Keratinocyte (primary cell): ENCODE data around the gene STIP1. TPM values are rescaled to one million over a fixed set of nuclear protein-coding genes. Genes with fewer than 3 reads are reported as not detected.
"Not testable (repeated sequence)": the region's sequence is repeated elsewhere in the genome, so short reads cannot be mapped to it uniquely, and the experiment has no call there.

Experiments
- DNase-seq: peaks from one replicate; pipeline ENCODE4 v3.0.0-alpha.2; 2011; ENCODE audit warnings: low read depth, missing footprints, low spot score
- FAIRE-seq: peaks from 2 replicates; lab custom pipeline; 2011; peaks lifted over from hg19 to GRCh38; lab: Jason Lieb, UNC
- H2AFZ ChIP-seq: 2 replicates; pipeline ENCODE4 v1.6.0; 2012; ENCODE audit warnings: low read length, control low read depth, inconsistent platforms; ENCODE audit not compliant: control insufficient read depth
- H3K27ac ChIP-seq: 2 replicates; pipeline ENCODE4 v1.5.1; 2011; ENCODE audit warnings: low read length; ENCODE audit not compliant: control insufficient read depth, insufficient read depth
- H3K27me3 ChIP-seq: 3 replicates; pipeline ENCODE4 v1.6.0; 2011; ENCODE audit warnings: low read length; ENCODE audit not compliant: control insufficient read depth, insufficient read depth; ENCODE audit errors: extremely low read depth
- H3K36me3 ChIP-seq, 2 experiments: 2 replicates in 1 of 2; 3 replicates in 1 of 2; pipeline ENCODE4 v1.5.1; 2011; ENCODE audit warnings: low read length in 2 of 2, mild to moderate bottlenecking in 1 of 2; ENCODE audit not compliant: control insufficient read depth in 2 of 2, insufficient read depth in 2 of 2; ENCODE audit errors: extremely low read depth in 1 of 2
- H3K4me1 ChIP-seq: 3 replicates; pipeline ENCODE4 v1.5.1; 2011; ENCODE audit warnings: low read length; ENCODE audit not compliant: control insufficient read depth, insufficient read depth; ENCODE audit errors: extremely low read depth
- H3K4me2 ChIP-seq: 3 replicates; pipeline ENCODE4 v1.6.0; 2011; ENCODE audit warnings: low read depth, low read length; ENCODE audit not compliant: control insufficient read depth, insufficient read depth; ENCODE audit errors: extremely low read depth
- H3K4me3 ChIP-seq, 3 experiments: fragments of 200-600 bp in 1 of 3; sonication (generic) in 1 of 3; 2 replicates in 2 of 3; 3 replicates in 1 of 3; pipeline ENCODE4 v1.5.1; 2011 to 2016; ENCODE audit warnings: low read length in 3 of 3, mild to moderate bottlenecking in 3 of 3, control low read depth in 2 of 3, inconsistent platforms in 1 of 3, low read depth in 1 of 3, mixed read lengths in 1 of 3, mixed run types in 1 of 3, moderate library complexity in 1 of 3; ENCODE audit not compliant: control insufficient read depth in 2 of 3, insufficient read depth in 2 of 3; ENCODE audit errors: extremely low read depth in 1 of 3
- H3K79me2 ChIP-seq: 2 replicates; pipeline ENCODE4 v1.6.0; 2012; ENCODE audit warnings: low read length; ENCODE audit not compliant: control insufficient read depth, insufficient read depth
- H3K9ac ChIP-seq: 3 replicates; pipeline ENCODE4 v1.6.0; 2011; ENCODE audit warnings: low read length; ENCODE audit not compliant: control insufficient read depth, insufficient read depth; ENCODE audit errors: extremely low read depth
- H3K9me1 ChIP-seq: 3 replicates; pipeline ENCODE4 v1.6.0; 2011; ENCODE audit warnings: low read length; ENCODE audit not compliant: control insufficient read depth, insufficient read depth; ENCODE audit errors: extremely low read depth
- H3K9me3 ChIP-seq: 2 replicates; pipeline ENCODE4 v1.5.1; 2012; ENCODE audit warnings: low read depth, low read length; ENCODE audit not compliant: control insufficient read depth
- H4K20me1 ChIP-seq: 3 replicates; pipeline ENCODE4 v1.6.0; 2011; ENCODE audit warnings: low read length; ENCODE audit not compliant: control insufficient read depth, insufficient read depth; ENCODE audit errors: extremely low read depth
- EZH2 ChIP-seq: IDR thresholded peaks from one replicate; pipeline ENCODE4 v1.6.1; 2012; ENCODE audit warnings: inconsistent platforms, mild to moderate bottlenecking, low read length, moderate library complexity
- dilution Hi-C: fragments of 300-500 bp; cut with MboI; formaldehyde crosslinking; loops from one replicate; pipeline ENCODE4 v1.7.0; 2020; ENCODE audit warnings: low sequenced_read_pairs; ENCODE audit not compliant: extremely low pct_ligation_motif_present
- polyA plus RNA-seq, 5 experiments: library from polyadenylated mRNA; depleted of rRNA in 3 of 5; stranded (reverse) in 3 of 5; stranded (forward) in 1 of 5; unstranded in 1 of 5; fragments of >200 nt; gene quantifications; 1 replicate in 1 of 5; 2 replicates in 3 of 5; 3 replicates in 1 of 5; pipeline versions ENCODE4 v1.2.1 to v1.2.3, GENCODE V29; 2011 to 2012; ENCODE audit warnings: missing spikeins in 2 of 5, low read depth in 1 of 5, low replicate concordance in 1 of 5
- TF ChIP-seq, protein P1 (sequence below), 3 experiments: IDR thresholded peaks in 1 of 3; conservative IDR thresholded peaks in 1 of 3; optimal IDR thresholded peaks in 1 of 3; 2 replicates in 2 of 3; 3 replicates in 1 of 3; pipeline versions ENCODE3 to v1.5.1; 2011; ENCODE audit warnings: low read length in 3 of 3, mild to moderate bottlenecking in 3 of 3, moderate library complexity in 2 of 3, control low read depth in 1 of 3, inconsistent platforms in 1 of 3; ENCODE audit not compliant: insufficient read depth in 2 of 3; ENCODE audit errors: extremely low read depth in 1 of 3

STIP1 gene
- polyA plus RNA-seq, 1 donor (not counting 4 experiments of a cell fraction or from before 2014, with no cell fraction given), result 206 TPM

DNA sequence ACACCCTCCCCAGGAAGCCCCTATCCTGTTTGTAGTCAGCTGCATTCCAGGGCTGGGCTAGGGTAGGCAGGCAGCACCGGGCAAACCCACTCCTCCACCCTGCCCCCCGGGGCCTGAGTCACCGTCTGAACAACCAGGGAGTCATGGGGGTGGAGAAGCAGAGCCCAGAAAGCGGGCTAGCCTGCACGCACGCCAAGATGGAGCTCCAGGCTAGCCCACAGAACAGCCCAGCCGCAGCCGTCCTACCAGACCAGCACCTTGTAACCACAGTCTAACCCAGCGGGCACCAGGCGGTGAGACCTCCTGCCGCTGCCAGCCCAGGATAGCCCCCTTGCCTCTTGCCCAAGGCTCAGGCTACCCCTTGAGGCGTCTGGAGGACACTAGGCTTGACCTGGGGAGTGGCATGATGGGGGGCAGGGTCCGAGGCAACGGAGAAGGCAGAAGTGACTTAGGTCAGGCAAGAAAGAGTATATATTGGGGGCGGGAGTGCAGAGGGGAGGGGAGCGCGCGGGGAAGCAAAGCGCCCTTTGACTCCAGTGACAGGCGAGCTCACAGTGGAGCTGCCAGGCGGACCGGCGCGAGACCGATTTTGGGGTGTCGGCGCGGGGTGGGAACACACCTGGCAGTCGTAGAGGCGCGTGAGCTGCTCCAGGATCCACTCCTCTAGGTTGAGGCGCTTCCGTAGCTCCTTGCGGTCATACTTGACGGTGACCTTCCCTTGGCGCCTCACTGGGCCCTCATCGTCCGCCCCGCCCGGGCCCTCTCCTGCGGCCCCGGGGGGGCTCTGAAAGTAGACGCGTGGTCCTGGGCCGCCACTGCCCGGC is 60.0 kb downstream of the STIP1 start:
- Histone ChIP-seq H2AFZ (no peak overlapping the region), H3K27me3 (no peaks in the 10 kb centered on the region), H3K27ac (peak overlapping the region; percentile 88), H3K79me2 (peaks cover 26% of the 10 kb centered on the region), H3K9me1 (no peaks in the 10 kb centered on the region), H3K36me3 (peaks cover 6 to 14% of the 10 kb centered on the region in 2 experiments), H4K20me1 (no peaks in the 10 kb centered on the region), H3K4me3 (peak overlapping the region; percentile 73 to 88 (median 86)), H3K4me1 (peaks cover 36% of the 10 kb centered on the region), H3K4me2 (peak overlapping the region; percentile 85), H3K9ac (peak overlapping the region; percentile 95), H3K9me3 (no peaks in the 10 kb centered on the region)
- no peak for FAIRE-seq
- dilution Hi-C loops, result no loop called here
- DNase-seq, result peak; percentile 99
- TF ChIP-seq, protein P1, sequence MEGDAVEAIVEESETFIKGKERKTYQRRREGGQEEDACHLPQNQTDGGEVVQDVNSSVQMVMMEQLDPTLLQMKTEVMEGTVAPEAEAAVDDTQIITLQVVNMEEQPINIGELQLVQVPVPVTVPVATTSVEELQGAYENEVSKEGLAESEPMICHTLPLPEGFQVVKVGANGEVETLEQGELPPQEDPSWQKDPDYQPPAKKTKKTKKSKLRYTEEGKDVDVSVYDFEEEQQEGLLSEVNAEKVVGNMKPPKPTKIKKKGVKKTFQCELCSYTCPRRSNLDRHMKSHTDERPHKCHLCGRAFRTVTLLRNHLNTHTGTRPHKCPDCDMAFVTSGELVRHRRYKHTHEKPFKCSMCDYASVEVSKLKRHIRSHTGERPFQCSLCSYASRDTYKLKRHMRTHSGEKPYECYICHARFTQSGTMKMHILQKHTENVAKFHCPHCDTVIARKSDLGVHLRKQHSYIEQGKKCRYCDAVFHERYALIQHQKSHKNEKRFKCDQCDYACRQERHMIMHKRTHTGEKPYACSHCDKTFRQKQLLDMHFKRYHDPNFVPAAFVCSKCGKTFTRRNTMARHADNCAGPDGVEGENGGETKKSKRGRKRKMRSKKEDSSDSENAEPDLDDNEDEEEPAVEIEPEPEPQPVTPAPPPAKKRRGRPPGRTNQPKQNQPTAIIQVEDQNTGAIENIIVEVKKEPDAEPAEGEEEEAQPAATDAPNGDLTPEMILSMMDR (optimal IDR thresholded peaks at IDR 0.05 in 1 of 3, IDR thresholded peaks at IDR 0.05 in 1 of 3, conservative IDR thresholded peaks at IDR 0.05 in 1 of 3; ENCODE audit: extremely low read depth in 1 of 3, insufficient read depth in 2 of 3, low read length in 3 of 3), result no peak
- no peak for TF ChIP-seq EZH2

DNA sequence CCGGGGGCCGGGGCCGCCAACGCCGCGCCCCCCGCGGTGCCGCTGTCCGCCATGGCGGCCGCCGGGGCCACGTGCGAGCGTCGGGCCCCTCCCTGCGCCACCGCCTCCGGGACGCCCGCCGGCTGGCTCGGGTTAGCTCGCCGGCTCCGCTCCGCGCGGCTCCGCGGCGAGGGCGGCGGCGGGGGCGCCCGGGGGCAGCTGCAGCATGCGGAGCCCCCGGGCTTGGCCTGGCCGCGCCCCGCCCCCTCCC is 60.6 kb downstream of the STIP1 start:
- Histone ChIP-seq H3K79me2 (peaks cover 27% of the 10 kb centered on the region), H3K4me3 (peak overlapping the region in 1 of 3 experiments; percentile 88), H3K9ac (peak overlapping the region; percentile 95), H3K4me1 (peaks cover 36% of the 10 kb centered on the region), H3K36me3 (peaks cover 6 to 14% of the 10 kb centered on the region in 2 experiments), H3K27ac (peak overlapping the region; percentile 88)
- DNase-seq, H3K27me3 ChIP-seq, H3K4me2 ChIP-seq, H3K9me1 ChIP-seq, FAIRE-seq, H3K9me3 ChIP-seq, H2AFZ ChIP-seq, dilution Hi-C loops, H4K20me1 ChIP-seq: not testable (repeated sequence)
